Nephron progenitor cell (in vitro differentiated cells): ENCODE measurements around the gene CMPK1.
A peak's percentile ranks its signal among the peaks of the same experiment; 100 is the strongest.

ENCODE experiments used
- DNase-seq: peaks from one replicate; pipeline ENCODE4 v3.0.0; 2021
- H3K27ac Mint-ChIP-seq: 2 replicates; pipeline ENCODE4 v1.8.0; 2021; ENCODE audit warnings: mild to moderate bottlenecking, moderate library complexity, mixed read lengths
- H3K27me3 Mint-ChIP-seq: 2 replicates; pipeline ENCODE4 v1.8.0; 2021; ENCODE audit warnings: mild to moderate bottlenecking, low read depth, mixed read lengths; ENCODE audit not compliant: poor library complexity
- H3K36me3 Mint-ChIP-seq: 2 replicates; pipeline ENCODE4 v1.8.0; 2021; ENCODE audit warnings: low read depth, mixed read lengths
- H3K4me1 Mint-ChIP-seq: 2 replicates; pipeline ENCODE4 v1.8.0; 2021; ENCODE audit warnings: mixed read lengths
- H3K4me3 Mint-ChIP-seq: 2 replicates; pipeline ENCODE4 v1.8.0; 2021; ENCODE audit warnings: mild to moderate bottlenecking, moderate library complexity, mixed read lengths
- H3K9me3 Mint-ChIP-seq: 2 replicates; pipeline ENCODE4 v1.8.0; 2021; ENCODE audit warnings: mild to moderate bottlenecking, moderate library complexity, mixed read lengths
- TF ChIP-seq, protein P1 (sequence below): fragments of 200-600 bp; sonication (generic); IDR thresholded peaks from 2 replicates; pipeline ENCODE4 v1.5.0; 2021; ENCODE audit warnings: antibody characterized with exemption

CMPK1 gene

DNA sequence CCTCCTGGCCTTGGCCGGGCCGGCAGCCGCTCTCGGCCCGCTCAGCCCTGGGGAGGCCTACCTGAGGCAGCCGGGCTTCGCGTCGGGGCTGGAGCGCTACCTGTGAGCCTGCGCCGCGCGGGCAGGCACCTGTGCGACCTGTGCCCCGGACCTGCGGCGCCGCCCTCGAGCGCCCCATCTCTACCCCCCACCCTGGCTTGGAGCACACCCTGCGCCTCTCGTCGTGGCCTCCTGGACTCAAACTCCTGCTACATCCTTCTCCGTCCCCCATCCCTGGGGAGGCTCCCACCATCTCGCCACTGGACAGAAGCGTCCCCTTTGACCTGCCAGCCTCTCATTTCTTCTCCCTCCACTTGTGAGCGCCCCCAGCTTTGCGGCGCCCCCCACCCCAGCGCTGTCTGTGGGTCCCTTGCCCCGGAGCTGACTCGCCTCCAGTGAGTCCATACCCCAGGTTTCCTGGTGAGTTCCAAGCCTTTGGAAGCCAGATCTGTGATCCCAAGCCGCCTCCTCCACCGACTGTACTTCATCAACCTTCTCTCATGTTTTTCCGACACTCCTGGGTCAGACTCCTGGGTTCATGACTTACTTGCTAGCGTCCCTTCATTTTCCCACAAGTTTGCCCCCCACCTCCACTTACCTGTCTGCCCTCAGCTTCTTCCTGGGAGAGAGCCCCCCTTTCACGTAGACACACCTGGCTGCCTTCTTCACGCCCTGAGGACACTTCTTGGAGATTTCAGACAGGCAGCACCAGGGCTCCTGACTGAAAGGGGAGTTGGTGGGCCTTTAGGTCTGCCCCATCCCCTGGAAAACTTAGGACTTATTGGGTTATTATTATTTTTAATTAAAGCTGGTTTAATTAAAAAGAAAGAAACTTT, 83.8 kb downstream of the CMPK1 start:
- TF ChIP-seq, protein P1, sequence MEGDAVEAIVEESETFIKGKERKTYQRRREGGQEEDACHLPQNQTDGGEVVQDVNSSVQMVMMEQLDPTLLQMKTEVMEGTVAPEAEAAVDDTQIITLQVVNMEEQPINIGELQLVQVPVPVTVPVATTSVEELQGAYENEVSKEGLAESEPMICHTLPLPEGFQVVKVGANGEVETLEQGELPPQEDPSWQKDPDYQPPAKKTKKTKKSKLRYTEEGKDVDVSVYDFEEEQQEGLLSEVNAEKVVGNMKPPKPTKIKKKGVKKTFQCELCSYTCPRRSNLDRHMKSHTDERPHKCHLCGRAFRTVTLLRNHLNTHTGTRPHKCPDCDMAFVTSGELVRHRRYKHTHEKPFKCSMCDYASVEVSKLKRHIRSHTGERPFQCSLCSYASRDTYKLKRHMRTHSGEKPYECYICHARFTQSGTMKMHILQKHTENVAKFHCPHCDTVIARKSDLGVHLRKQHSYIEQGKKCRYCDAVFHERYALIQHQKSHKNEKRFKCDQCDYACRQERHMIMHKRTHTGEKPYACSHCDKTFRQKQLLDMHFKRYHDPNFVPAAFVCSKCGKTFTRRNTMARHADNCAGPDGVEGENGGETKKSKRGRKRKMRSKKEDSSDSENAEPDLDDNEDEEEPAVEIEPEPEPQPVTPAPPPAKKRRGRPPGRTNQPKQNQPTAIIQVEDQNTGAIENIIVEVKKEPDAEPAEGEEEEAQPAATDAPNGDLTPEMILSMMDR, result no peak
- Mint-ChIP-seq H3K27ac (no peak overlapping the region), H3K27me3 (peaks cover 97% of the 10 kb centered on the region), H3K9me3 (peaks cover 14% of the 10 kb centered on the region), H3K4me3 (peak overlapping the region; percentile 73), H3K4me1 (peaks cover 6% of the 10 kb centered on the region), H3K36me3 (peaks cover 16% of the 10 kb centered on the region)
- DNase-seq, result no peak

- H3K4me1 Mint-ChIP-seq, result peaks cover 6% of the 10 kb centered on the region
- TF ChIP-seq, protein P1, result no peak
- H3K4me3 Mint-ChIP-seq, result peak overlapping the region; percentile 53
- H3K36me3 Mint-ChIP-seq, result peaks cover 16% of the 10 kb centered on the region
- peaks cover 97% of the 10 kb centered on the region for H3K27me3 Mint-ChIP-seq
- peaks cover 14% of the 10 kb centered on the region for H3K9me3 Mint-ChIP-seq
- H3K27ac Mint-ChIP-seq, result no peak overlapping the region
- DNase-seq, result no peak
Observed at GRCh38 chr1:47418122-47418521, 84.5 kb downstream of the CMPK1 start.

DNA sequence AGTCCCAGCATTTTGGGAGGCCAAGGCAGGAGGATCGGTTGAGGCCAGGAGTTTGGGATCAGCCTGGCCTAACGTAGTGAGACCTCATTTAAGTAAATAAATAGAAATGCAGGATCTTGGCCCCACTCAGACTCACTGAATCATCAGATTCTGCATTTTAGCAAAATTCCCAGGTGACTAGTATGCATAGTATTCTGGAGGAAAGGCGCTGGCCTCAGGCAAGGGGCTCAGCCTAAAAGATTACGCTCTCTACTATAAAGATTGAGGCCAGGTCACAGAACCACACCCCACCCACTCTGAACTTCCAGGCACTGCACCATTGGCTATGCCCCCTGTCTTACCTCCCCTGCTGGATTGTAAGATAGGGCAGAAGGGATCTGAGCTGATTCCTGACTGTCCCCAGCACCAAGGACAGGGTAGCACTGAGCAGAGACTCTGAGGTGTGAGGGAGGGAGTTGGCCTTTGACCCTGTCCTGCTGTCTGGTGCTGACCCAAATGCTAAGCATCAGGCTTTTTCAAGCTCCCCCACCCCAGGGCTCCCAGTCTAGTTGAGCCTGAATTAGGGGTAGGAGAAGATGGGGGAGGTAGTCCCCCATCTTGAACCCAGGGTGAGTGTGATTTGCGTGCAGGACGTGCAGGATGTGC, 85.2 kb downstream of the CMPK1 start:
- Mint-ChIP-seq H3K27ac (no peak overlapping the region), H3K4me3 (no peak overlapping the region), H3K9me3 (peaks cover 14% of the 10 kb centered on the region), H3K27me3 (peaks cover 97% of the 10 kb centered on the region), H3K4me1 (peaks cover 6% of the 10 kb centered on the region), H3K36me3 (peaks cover 16% of the 10 kb centered on the region)
- TF ChIP-seq, protein P1, result no peak
- DNase-seq, result no peak

DNA sequence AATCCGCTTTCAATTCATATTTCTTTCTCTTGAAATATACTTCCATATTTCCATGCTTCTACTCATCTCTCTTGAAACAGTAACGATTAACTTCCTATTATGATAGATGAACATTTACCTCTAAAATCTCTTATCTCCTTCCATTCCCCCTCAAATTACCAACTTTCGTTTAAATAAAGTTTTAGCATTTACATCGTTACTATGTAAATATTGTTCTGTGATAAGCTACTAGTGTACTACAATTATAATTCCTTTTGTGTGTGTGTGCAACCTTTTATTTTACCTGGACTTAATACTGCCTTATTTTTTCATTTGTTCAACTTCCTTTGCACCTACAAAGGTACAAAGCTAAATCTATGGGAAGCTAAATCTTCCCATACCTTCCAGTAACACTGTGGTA, 87.0 kb downstream of the CMPK1 start:
- H3K27me3 Mint-ChIP-seq, result peaks cover 96% of the 10 kb centered on the region

DNA sequence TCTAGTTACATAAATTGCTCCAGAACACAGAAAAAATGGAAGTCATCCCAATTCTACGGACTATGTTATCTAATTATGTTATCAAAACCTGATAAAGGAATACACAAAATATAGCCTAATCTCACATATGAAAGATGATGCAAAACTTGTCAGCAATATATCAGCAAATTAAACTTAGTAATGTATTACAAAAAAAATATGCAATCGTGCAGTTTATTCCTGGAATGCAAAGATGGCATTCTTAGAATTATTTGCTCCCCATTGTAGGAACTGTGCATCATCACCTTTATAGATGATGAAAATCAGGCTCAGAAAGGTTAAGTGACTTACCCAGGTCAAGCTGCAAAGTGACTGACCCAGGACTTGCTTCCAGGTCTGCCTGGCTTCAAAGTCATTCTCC, 90.3 kb downstream of the CMPK1 start:
- TF ChIP-seq, protein P1, result no peak
- Mint-ChIP-seq H3K4me3 (no peak overlapping the region), H3K27ac (no peak overlapping the region), H3K27me3 (peaks cover 83% of the 10 kb centered on the region), H3K4me1 (peaks cover 19% of the 10 kb centered on the region), H3K9me3 (peaks cover 8% of the 10 kb centered on the region), H3K36me3 (peaks cover 17% of the 10 kb centered on the region)
- no peak for DNase-seq

More for the DNA sequence above, 87.0 kb downstream of the CMPK1 start:
- TF ChIP-seq, protein P1, result no peak
- Mint-ChIP-seq H3K36me3 (peaks cover 16% of the 10 kb centered on the region), H3K9me3 (peaks cover 14% of the 10 kb centered on the region), H3K27ac (no peak overlapping the region), H3K4me1 (peaks cover 6% of the 10 kb centered on the region), H3K4me3 (no peak overlapping the region)
- no peak for DNase-seq
